Astrocyte (in vitro differentiated cells and primary cell): ENCODE measurements around the gene OR10G8. TPM values are rescaled to one million over a fixed set of nuclear protein-coding genes. Genes with fewer than 3 reads are reported as not detected.

Experiments
- DNase-seq: peaks from one replicate; pipeline ENCODE4 v3.0.0-alpha.2; 2010; ENCODE audit warnings: low read depth
- FAIRE-seq: peaks from 2 replicates; lab custom pipeline; 2011; peaks lifted over from hg19 to GRCh38; lab: Jason Lieb, UNC
- H2AFZ ChIP-seq: 2 replicates; pipeline ENCODE4 v1.6.0; 2012; ENCODE audit warnings: low read depth, low read length, inconsistent platforms
- H3K27ac ChIP-seq: 2 replicates; pipeline ENCODE4 v1.5.1; 2011; ENCODE audit warnings: low read depth, low read length, inconsistent platforms
- H3K27me3 ChIP-seq: 2 replicates; pipeline ENCODE4 v1.6.0; 2011; ENCODE audit warnings: low read length, inconsistent platforms; ENCODE audit not compliant: insufficient read depth
- H3K36me3 ChIP-seq: 2 replicates; pipeline ENCODE4 v1.5.1; 2011; ENCODE audit warnings: low read length, inconsistent platforms; ENCODE audit not compliant: insufficient read depth
- H3K4me1 ChIP-seq: 2 replicates; pipeline ENCODE4 v1.5.1; 2011; ENCODE audit warnings: low read length, inconsistent platforms; ENCODE audit not compliant: insufficient read depth
- H3K4me2 ChIP-seq: 2 replicates; pipeline ENCODE4 v1.6.0; 2012; ENCODE audit warnings: low read length, inconsistent platforms
- H3K4me3 ChIP-seq: 2 replicates; pipeline ENCODE4 v1.5.1; 2011; ENCODE audit warnings: low read depth, mild to moderate bottlenecking, low read length, inconsistent platforms; ENCODE audit not compliant: insufficient read depth
- H3K79me2 ChIP-seq: 2 replicates; pipeline ENCODE4 v1.6.0; 2012; ENCODE audit warnings: mild to moderate bottlenecking, low read length, inconsistent platforms; ENCODE audit not compliant: insufficient read depth
- H3K9ac ChIP-seq: 2 replicates; pipeline ENCODE4 v1.6.0; 2012; ENCODE audit warnings: mild to moderate bottlenecking, low read length, inconsistent platforms
- H3K9me3 ChIP-seq: 2 replicates; pipeline ENCODE4 v1.5.1; 2012; ENCODE audit warnings: low read depth, mild to moderate bottlenecking, low read length, inconsistent platforms; ENCODE audit not compliant: insufficient read depth
- H4K20me1 ChIP-seq: 2 replicates; pipeline ENCODE4 v1.6.0; 2012; ENCODE audit warnings: low read length, inconsistent platforms; ENCODE audit not compliant: insufficient read depth
- H3K27ac Mint-ChIP-seq: one replicate; pipeline ENCODE4 v1.8.0; 2021; ENCODE audit warnings: mild to moderate bottlenecking, mixed read lengths; ENCODE audit not compliant: unreplicated experiment
- H3K27me3 Mint-ChIP-seq: one replicate; pipeline ENCODE4 v1.8.0; 2021; ENCODE audit warnings: low read depth, mixed read lengths; ENCODE audit not compliant: unreplicated experiment
- H3K36me3 Mint-ChIP-seq: one replicate; pipeline ENCODE4 v1.8.0; 2021; ENCODE audit warnings: low read depth, mixed read lengths; ENCODE audit not compliant: unreplicated experiment
- H3K4me1 Mint-ChIP-seq: one replicate; pipeline ENCODE4 v1.8.0; 2021; ENCODE audit warnings: low read depth, mixed read lengths; ENCODE audit not compliant: unreplicated experiment
- H3K4me3 Mint-ChIP-seq: one replicate; pipeline ENCODE4 v1.8.0; 2021; ENCODE audit warnings: mild to moderate bottlenecking, moderate library complexity, mixed read lengths; ENCODE audit not compliant: unreplicated experiment
- H3K9me3 Mint-ChIP-seq: one replicate; pipeline ENCODE4 v1.8.0; 2021; ENCODE audit warnings: mild to moderate bottlenecking, mixed read lengths; ENCODE audit not compliant: unreplicated experiment
- CTCF ChIP-seq: IDR thresholded peaks from 2 replicates; pipeline ENCODE4 v1.5.1; 2011; ENCODE audit warnings: low read depth, mild to moderate bottlenecking, inconsistent platforms, low read length, moderate library complexity; ENCODE audit not compliant: insufficient read depth
- EZH2 ChIP-seq: IDR thresholded peaks from 2 replicates; pipeline ENCODE4 v1.6.1; 2012; ENCODE audit warnings: mild to moderate bottlenecking, low read length, inconsistent platforms; ENCODE audit not compliant: insufficient read depth
- total RNA-seq: library from RNA; stranded (reverse); gene quantifications from 2 replicates; pipeline ENCODE4 v1.2.1, GENCODE V29; 2021

Gene OR10G8
- total RNA-seq, 1 donor from 2014 or later, result not detected

- no peak overlapping the region for H3K27ac Mint-ChIP-seq
- H2AFZ ChIP-seq, result no peak overlapping the region
- no peaks in the 10 kb centered on the region for H3K36me3 Mint-ChIP-seq
- no peaks in the 10 kb centered on the region for H3K27me3 Mint-ChIP-seq
- H3K9ac ChIP-seq, result no peak overlapping the region
- H4K20me1 ChIP-seq, result no peaks in the 10 kb centered on the region
- H3K4me1 Mint-ChIP-seq, result no peaks in the 10 kb centered on the region
- no peak overlapping the region for H3K4me3 ChIP-seq
- peaks cover 5% of the 10 kb centered on the region for H3K4me1 ChIP-seq
- DNase-seq (peak; percentile 44), FAIRE-seq (no peak)
- H3K9me3 Mint-ChIP-seq, result peaks cover 2% of the 10 kb centered on the region
- no peaks in the 10 kb centered on the region for H3K9me3 ChIP-seq
- no peak for TF ChIP-seq EZH2
- TF ChIP-seq CTCF, result peak; percentile 81
- peaks cover 16% of the 10 kb centered on the region for H3K27me3 ChIP-seq
- no peaks in the 10 kb centered on the region for H3K36me3 ChIP-seq
- no peak overlapping the region for H3K4me3 Mint-ChIP-seq
- H3K27ac ChIP-seq, result no peak overlapping the region
- H3K4me2 ChIP-seq, result no peak overlapping the region
- H3K79me2 ChIP-seq, result no peaks in the 10 kb centered on the region
Measured at GRCh38 chr11:124070915-124071622, 44.5 kb downstream of the OR10G8 start.

- no peak overlapping the region for H3K4me3 Mint-ChIP-seq
- Histone ChIP-seq H3K4me2 (no peak overlapping the region), H3K9me3 (no peaks in the 10 kb centered on the region), H3K4me1 (peaks cover 5% of the 10 kb centered on the region), H3K36me3 (no peaks in the 10 kb centered on the region), H3K27me3 (peaks cover 16% of the 10 kb centered on the region), H4K20me1 (no peaks in the 10 kb centered on the region), H3K79me2 (no peaks in the 10 kb centered on the region), H3K4me3 (no peak overlapping the region), H2AFZ (no peak overlapping the region), H3K9ac (no peak overlapping the region), H3K27ac (no peak overlapping the region)
- peaks cover 2% of the 10 kb centered on the region for H3K9me3 Mint-ChIP-seq
- H3K27me3 Mint-ChIP-seq, result no peaks in the 10 kb centered on the region
- no peaks in the 10 kb centered on the region for H3K4me1 Mint-ChIP-seq
- no peak for FAIRE-seq
- no peaks in the 10 kb centered on the region for H3K36me3 Mint-ChIP-seq
- no peak for TF ChIP-seq CTCF
- no peak for TF ChIP-seq EZH2
- no peak for DNase-seq
- no peak overlapping the region for H3K27ac Mint-ChIP-seq
Measured at GRCh38 chr11:124071623-124071948, 45.0 kb downstream of the OR10G8 start.

- no peaks in the 10 kb centered on the region for H3K36me3 Mint-ChIP-seq
Measured at GRCh38 chr11:124072147-124072546, 45.5 kb downstream of the OR10G8 start.

More at GRCh38 chr11:124072147-124072546, 45.5 kb downstream of the OR10G8 start:
- Histone ChIP-seq H3K4me3 (no peak overlapping the region), H3K9ac (no peak overlapping the region), H3K27me3 (peaks cover 14% of the 10 kb centered on the region), H3K9me3 (no peaks in the 10 kb centered on the region), H4K20me1 (no peaks in the 10 kb centered on the region), H3K27ac (no peak overlapping the region), H3K79me2 (no peaks in the 10 kb centered on the region), H2AFZ (no peak overlapping the region), H3K36me3 (no peaks in the 10 kb centered on the region), H3K4me2 (no peak overlapping the region), H3K4me1 (peaks cover 5% of the 10 kb centered on the region)
- peaks cover 2% of the 10 kb centered on the region for H3K9me3 Mint-ChIP-seq
- no peaks in the 10 kb centered on the region for H3K27me3 Mint-ChIP-seq
- H3K4me1 Mint-ChIP-seq, result no peaks in the 10 kb centered on the region
- DNase-seq, result no peak
- FAIRE-seq, result no peak
- TF ChIP-seq CTCF (no peak), EZH2 (no peak)
- no peak overlapping the region for H3K4me3 Mint-ChIP-seq
- no peak overlapping the region for H3K27ac Mint-ChIP-seq
